Fibroblast of skin of right biceps (primary cell): ENCODE measurements around the gene MEA1.

Experiments used
- DNase-seq: peaks from one replicate; pipeline ENCODE4 v3.0.0-alpha.2; 2013

Gene MEA1

DNA sequence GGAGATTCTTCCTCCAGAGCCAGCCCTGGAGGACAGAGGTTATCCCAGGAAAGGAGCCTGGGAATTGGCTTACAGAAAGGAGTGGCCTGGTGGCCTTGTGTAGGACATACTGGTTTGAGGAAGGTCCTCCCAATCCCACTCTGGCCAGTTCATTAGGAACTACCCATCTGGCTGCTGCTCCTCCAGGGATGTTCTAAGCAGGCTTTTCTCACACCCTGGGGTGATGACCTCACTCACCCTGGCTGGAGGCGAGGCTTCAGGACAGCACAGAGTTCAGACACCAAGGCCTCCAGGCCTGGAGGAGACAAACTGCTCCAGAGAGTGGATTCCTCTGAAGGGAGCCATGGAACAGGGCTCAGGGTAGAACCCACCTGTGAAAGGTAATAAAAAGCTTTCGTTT, 44.3 kb downstream of the MEA1 start:
- DNase-seq: no peak

GRCh38 chr6:42968783-42969182, 45.0 kb downstream of the MEA1 start:
- no peak for DNase-seq

DNA sequence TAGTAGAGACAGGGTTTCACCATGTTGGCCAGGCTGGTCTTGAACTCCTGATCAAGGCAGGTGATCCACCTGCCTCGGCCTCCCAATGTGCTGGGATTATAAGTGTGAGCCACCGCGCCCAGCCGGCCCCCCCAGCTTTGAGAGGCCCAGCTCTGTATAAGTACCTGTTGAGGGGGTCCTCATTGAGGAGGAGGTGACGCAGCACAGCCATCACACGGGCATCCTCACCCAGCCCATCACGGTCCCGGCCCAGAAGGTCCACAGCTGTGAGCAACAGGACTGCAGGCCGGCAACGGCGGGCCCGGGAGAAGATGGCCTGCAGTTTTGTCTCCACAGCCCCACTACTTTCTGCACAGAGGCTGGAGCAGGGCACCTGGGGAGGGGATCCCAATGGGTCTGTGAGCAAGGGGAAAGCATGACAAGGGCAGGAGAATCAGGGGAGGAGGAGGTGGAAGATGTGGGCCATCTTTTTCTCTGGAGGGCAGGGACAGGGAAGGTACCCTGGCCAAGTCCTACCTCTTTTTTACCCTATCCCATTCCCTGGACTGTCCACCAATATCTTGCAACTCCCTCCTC, 45.5 kb downstream of the MEA1 start:
- no peak for DNase-seq

- DNase-seq: no peak
Observed at GRCh38 chr6:42967228-42967627, 46.5 kb downstream of the MEA1 start.

DNA sequence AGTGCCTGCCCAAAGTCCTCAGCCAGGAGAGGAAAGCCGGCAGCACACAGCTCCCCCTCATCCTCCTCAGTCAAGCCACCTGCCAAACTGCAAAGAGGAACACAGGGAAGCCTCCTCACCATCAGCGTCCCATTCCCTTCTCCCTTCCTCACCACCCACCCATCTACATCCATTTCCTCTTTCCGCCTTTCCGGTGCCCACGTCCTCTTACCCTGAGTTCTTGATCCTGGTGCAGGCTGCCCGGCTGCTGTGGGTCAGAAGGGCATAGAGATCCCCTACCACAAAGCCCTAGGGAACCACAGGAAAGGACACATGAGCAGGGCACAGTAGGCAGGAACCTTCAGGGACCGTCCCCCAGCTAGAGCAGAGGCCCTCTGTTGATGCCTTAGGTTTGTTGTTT, 47.2 kb downstream of the MEA1 start:
- DNase-seq: no peak

GRCh38 chr6:42963855-42964605, 49.7 kb downstream of the MEA1 start:
- DNase-seq: peak; percentile 54

DNA sequence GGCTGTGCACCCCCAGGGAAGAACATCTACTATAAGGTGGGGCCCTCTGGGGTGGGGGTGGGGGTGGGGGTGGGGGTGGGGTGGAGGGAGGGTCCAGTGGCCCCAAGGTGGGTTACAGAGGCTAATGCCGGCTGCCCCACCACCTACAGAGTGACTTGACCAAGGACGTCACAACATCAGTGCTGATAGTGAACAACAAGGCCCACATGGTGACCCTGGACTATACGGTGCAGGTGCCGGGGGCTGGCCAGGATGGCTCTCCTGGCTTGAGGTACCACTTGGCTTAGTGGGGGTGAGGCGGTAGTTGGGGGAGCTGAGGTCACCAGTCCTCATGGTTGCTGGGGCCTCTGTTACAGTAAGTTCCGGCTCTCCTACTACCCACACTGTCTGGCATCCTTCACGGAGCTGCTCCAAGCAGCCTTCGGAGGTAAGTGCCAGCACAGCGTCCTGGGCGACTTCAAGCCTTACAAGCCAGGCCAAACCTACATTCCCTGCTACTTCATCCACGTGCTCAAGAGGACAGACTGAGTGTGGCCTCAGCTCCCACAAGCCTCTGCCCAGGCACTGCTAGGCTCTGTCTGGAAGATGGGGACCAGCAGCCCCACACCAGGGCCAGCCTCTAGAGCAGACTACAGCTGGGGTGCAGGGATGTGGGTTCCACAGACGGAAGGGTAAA, 50.4 kb downstream of the MEA1 start:
- DNase-seq: no peak

GRCh38 chr6:42962502-42963178, 51.1 kb downstream of the MEA1 start:
- DNase-seq: no peak

DNA sequence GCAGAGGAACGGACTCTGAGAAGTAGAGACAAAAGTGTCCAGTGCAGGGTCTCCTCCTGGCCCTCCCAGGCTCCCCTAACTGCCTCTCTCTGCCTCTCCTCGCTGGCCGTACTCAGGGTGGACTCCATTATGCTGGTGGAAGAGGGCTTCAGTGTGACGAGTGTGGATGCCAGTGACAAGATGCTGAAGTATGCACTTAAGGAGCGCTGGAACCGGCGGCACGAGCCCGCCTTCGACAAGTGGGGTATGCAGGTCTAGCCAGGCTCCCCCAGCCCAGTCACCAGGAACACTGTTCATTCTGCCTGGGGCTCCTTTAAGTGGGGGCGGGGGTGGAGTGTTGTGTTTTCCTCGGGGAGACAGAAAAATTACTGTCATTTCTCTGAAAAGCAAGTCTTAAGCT, 51.6 kb downstream of the MEA1 start:
- DNase-seq: no peak
